Activated CD8-positive, alpha-beta T cell treated with anti-CD3 and anti-CD28 coated beads for 36 hours (primary cell): Measurements from ENCODE around the gene POGZ. TPM values are rescaled to one million over a fixed set of nuclear protein-coding genes. Genes with fewer than 3 reads are reported as not detected.

Experiments used
- ATAC-seq: fragments of 200-7000 bp; cut with Tn5 transposase; one replicate; pipeline ENCODE4 v1.10.0; 2021; ENCODE audit warnings: mild to moderate bottlenecking, moderate library complexity
- CTCF ChIA-PET: fragments of 350-600 bp; sonication (Branson Sonifier 250); formaldehyde crosslinking; loops from one replicate; lab custom pipeline; 2021; ENCODE audit warnings: antibody characterized with exemption; lab: Charles Lee
- POLR2A ChIA-PET: fragments of 350-600 bp; sonication (Branson Sonifier 250); formaldehyde crosslinking; loops from one replicate; lab custom pipeline; 2021; ENCODE audit warnings: antibody characterized with exemption; lab: Charles Lee
- DNase-seq: peaks from one replicate; pipeline ENCODE4 v3.0.0-alpha.2; 2020
- H3K27ac Mint-ChIP-seq: one replicate; pipeline ENCODE4 v1.8.0; 2021; ENCODE audit warnings: mild to moderate bottlenecking, mixed read lengths
- H3K27me3 Mint-ChIP-seq: one replicate; pipeline ENCODE4 v1.8.0; 2021; ENCODE audit warnings: mixed read lengths
- H3K36me3 Mint-ChIP-seq: one replicate; pipeline ENCODE4 v1.8.0; 2021; ENCODE audit warnings: low read depth, mixed read lengths
- H3K4me1 Mint-ChIP-seq: one replicate; pipeline ENCODE4 v1.8.0; 2021; ENCODE audit warnings: low read depth, mixed read lengths
- H3K4me3 Mint-ChIP-seq: one replicate; pipeline ENCODE4 v1.8.0; 2021; ENCODE audit warnings: mild to moderate bottlenecking, moderate library complexity, mixed read lengths
- H3K9me3 Mint-ChIP-seq: one replicate; pipeline ENCODE4 v1.8.0; 2021; ENCODE audit warnings: mixed read lengths
- intact Hi-C: fragments of 100-400 bp; cut with micrococcal nuclease; formaldehyde crosslinking; loops from one replicate; pipeline ENCODE4 v1.10.0; 2022
- total RNA-seq, 2 experiments: library from RNA; stranded (reverse); gene quantifications; one replicate each; pipeline ENCODE4 v1.2.3, GENCODE V29; 2021
- TF ChIP-seq, protein P1 (sequence below): fragments of 200-600 bp; IDR thresholded peaks from one replicate; pipeline ENCODE4 v1.8.0; 2022; ENCODE audit warnings: antibody characterized with exemption, mild to moderate bottlenecking

POGZ gene
- total RNA-seq, 2 experiments from 2014 or later: 69.0 to 70.6 TPM

DNA sequence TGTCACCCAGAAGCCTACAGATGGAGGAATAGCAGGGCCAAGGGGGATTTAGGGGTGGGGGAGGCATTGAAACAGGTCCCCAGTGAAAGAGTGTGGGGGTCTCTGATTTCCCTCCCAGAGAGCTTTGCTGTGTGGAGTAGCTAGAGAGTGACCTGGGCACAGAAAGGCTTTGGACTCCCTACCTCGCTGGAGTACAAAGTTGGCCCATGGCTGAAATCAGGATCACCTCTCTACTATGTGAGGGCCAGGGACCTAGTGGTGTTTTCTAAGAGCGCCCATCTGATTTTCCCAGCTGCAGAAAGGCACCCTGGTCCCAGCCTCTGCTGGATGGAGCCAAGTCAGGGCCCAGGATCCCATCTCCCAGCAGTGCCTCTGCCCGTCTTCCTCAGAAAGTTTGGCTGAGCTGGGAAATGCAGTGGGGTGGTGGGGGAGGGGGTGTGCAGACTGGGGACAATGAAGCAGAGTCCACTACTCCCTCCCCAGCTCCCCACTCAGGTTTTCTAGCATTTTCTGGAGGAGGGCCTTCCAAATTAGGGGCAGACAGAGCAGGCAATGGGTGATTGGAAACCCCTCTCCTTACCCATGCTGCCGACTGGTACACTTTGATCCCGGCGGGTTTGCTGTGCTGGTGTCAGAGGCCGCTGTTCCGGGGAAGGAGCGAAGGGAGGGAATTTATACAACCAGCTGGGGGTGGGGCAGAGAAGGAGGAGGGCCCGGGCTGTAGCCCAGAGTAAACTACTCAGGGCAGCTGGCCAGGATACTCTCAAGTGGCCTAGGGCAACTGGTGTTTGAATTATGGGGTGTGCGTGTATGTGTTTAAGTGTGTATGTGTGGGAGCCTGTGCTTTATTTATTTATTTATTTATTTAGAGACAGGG, 87.0 kb downstream of the POGZ start, which contains the start of gene SELENBP1:
Gene SELENBP1, minus strand, starts transcription at position 648 of the 877 bp plus-strand sequence. Its CDS starts 64 bp downstream, at position 584.
- Mint-ChIP-seq H3K27me3 (no peaks in the 10 kb centered on the region), H3K36me3 (no peaks in the 10 kb centered on the region), H3K4me3 (no peak within 1 kb of the TSS), H3K27ac (no peak within 1 kb of the TSS), H3K4me1 (no peaks in the 10 kb centered on the region), H3K9me3 (no peaks in the 10 kb centered on the region)
- DNase-seq (no peak), ATAC-seq (no peak)
- intact Hi-C loops: no loop called here
- ChIA-PET POLR2A (interaction anchor here (0.6 to 0.9 kb wide), 2 partner anchors 13 to 91 kb away, joined by 3 read pairs; no protein-coding TSS in a partner anchor), CTCF (interaction anchor here (1.6 to 1.7 kb wide), 2 partner anchors 10 to 31 kb away, joined by 3 to 5 read pairs; no protein-coding TSS in a partner anchor)
- TF ChIP-seq, protein P1, sequence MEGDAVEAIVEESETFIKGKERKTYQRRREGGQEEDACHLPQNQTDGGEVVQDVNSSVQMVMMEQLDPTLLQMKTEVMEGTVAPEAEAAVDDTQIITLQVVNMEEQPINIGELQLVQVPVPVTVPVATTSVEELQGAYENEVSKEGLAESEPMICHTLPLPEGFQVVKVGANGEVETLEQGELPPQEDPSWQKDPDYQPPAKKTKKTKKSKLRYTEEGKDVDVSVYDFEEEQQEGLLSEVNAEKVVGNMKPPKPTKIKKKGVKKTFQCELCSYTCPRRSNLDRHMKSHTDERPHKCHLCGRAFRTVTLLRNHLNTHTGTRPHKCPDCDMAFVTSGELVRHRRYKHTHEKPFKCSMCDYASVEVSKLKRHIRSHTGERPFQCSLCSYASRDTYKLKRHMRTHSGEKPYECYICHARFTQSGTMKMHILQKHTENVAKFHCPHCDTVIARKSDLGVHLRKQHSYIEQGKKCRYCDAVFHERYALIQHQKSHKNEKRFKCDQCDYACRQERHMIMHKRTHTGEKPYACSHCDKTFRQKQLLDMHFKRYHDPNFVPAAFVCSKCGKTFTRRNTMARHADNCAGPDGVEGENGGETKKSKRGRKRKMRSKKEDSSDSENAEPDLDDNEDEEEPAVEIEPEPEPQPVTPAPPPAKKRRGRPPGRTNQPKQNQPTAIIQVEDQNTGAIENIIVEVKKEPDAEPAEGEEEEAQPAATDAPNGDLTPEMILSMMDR: no peak

DNA sequence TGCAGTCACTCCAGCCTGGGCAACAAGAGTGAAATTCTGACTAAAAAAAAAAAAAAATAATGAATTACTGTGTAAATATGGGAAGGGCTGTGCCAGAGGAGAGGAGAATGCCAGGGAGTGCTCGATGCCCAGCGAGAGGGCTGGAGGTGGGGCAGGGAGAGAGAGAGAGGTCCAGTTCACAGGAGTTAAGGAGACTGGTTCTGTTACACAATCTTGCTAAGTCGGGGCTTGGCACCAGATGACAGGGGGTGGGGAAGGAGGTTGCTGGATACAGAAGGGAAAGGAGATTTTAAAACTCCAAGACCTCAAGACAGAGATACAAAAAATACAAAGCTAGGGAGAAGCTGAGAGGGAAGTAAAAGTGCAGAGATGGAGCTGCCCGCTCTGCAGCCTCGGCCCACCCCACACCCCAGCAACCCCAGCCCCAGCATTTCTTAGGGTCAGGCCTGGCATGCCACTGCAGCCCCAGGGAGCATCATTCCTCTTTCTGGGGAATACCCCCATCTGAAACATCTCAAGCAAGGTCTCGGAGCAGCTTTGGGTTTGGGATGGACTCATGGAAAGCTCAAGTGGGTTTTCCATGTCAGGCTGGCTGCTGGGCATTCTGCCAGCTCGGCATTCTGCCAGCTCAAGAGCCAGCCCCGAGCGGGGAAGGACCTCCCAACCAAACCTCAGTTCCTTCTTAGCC, 87.8 kb downstream of the POGZ start:
- no peak for DNase-seq
- TF ChIP-seq, protein P1: no peak
- ChIA-PET POLR2A (interaction anchor here (0.6 kb wide), 1 partner anchor 90 kb away, joined by 3 read pairs; no protein-coding TSS in a partner anchor), CTCF (interaction anchor here (1.6 to 1.7 kb wide), 2 partner anchors 11 to 30 kb away, joined by 3 to 5 read pairs; no protein-coding TSS in a partner anchor)
- Mint-ChIP-seq H3K4me1 (no peaks in the 10 kb centered on the region), H3K4me3 (no peak overlapping the region), H3K9me3 (no peaks in the 10 kb centered on the region), H3K36me3 (no peaks in the 10 kb centered on the region), H3K27me3 (no peaks in the 10 kb centered on the region), H3K27ac (no peak overlapping the region)
- ATAC-seq: no peak
- intact Hi-C loops: no loop called here

DNA sequence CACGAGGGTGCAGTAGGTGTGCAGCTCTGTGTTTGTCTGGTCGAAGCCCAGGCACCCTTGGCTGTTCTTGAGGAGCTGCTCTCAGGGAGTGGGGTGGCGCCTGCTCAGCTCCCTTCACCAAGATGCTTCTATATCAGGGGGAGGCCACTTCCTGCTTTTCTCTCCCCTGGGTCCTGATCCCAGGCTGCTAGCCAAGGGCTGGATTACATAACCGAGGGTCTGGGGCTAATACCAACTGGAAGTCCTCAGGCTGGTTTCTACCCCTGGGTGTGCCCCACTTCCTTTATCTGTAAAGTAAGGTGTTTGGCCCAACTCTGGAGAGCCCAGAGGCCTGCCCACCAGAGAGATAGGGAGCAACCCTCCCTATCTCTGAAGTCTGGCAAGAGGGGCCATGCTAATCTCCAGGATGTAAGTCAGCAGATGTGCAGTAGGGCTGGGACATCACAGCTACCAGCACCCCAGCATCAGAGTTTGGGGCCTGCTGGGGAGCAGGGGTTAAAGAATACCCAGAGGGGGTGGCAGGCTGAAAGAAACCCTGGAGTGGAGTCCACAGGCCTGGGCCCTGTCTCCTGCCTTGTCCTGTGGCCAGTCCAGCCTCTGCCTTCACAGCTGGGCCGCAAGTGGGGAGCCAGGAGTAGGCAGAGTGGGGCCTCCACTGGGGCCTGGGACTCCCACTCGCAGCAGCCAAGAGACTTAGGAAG, 88.9 kb downstream of the POGZ start:
- H3K4me1 Mint-ChIP-seq: no peaks in the 10 kb centered on the region
- DNase-seq (no peak), ATAC-seq (no peak)
- POLR2A ChIA-PET: no interaction called here
- H3K36me3 Mint-ChIP-seq: no peaks in the 10 kb centered on the region
- CTCF ChIA-PET: interaction anchor here (0.8 to 1.7 kb wide), 2 partner anchors 30 to 70 kb away, joined by 5 read pairs; no protein-coding TSS in a partner anchor
- H3K9me3 Mint-ChIP-seq: no peaks in the 10 kb centered on the region
- no peaks in the 10 kb centered on the region for H3K27me3 Mint-ChIP-seq
- intact Hi-C loops: no loop called here
- TF ChIP-seq, protein P1: no peak
- no peak overlapping the region for H3K27ac Mint-ChIP-seq
- H3K4me3 Mint-ChIP-seq: no peak overlapping the region

DNA sequence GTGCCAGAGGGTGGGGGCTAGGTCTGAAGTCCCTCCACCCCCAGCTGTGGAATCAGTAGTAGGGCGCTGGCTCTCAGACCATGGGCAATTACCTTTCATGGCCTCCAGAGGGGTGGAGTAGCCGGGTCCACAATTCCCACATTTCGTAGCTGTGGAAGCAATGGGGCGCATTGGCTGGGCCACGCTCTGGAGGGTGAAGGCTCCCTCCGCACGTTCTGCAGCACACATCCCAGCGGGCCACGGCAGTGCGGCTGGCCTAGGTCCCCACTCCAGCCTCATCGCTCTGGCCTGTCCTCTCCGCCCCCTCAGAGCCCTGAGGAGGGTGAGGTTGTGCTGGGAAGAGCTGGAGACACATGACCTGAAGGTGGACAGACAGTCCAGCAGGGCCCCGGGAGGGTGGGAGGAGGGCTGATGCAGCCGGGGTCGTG, 89.7 kb downstream of the POGZ start:
- TF ChIP-seq, protein P1: no peak
- no peaks in the 10 kb centered on the region for H3K27me3 Mint-ChIP-seq
- H3K9me3 Mint-ChIP-seq: no peaks in the 10 kb centered on the region
- no peak for DNase-seq
- no peak for ATAC-seq
- ChIA-PET CTCF (interaction anchor here (0.8 to 1.7 kb wide), 2 partner anchors 29 to 69 kb away, joined by 5 read pairs; no protein-coding TSS in a partner anchor), POLR2A (no interaction called here)
- H3K36me3 Mint-ChIP-seq: no peaks in the 10 kb centered on the region
- intact Hi-C loops: no loop called here
- no peak overlapping the region for H3K27ac Mint-ChIP-seq
- H3K4me1 Mint-ChIP-seq: no peaks in the 10 kb centered on the region
- no peak overlapping the region for H3K4me3 Mint-ChIP-seq
